Esophagus mucosa (tissue), 1 donor: ENCODE measurements around the gene CES5A. TPM values are rescaled to one million over a fixed set of nuclear protein-coding genes. Genes with fewer than 3 reads are reported as not detected.

Experiments
- total RNA-seq: library from RNA; stranded (reverse); gene quantifications from one replicate; pipeline ENCODE4 v1.2.4, GENCODE V29; 2023
- donor health status: DM: yes; HTN: yes; CAD: no.

CES5A gene
- total RNA-seq, 1 donor from 2014 or later, result not detected

Other genes starting within 250 kb of the CES5A start
- gene SLC6A2, start 219.4 kb downstream of the CES5A start, total RNA-seq, result not detected
- gene CES1, start 42.3 kb downstream of the CES5A start, total RNA-seq, result 2.0 TPM